Left renal cortex interstitium (tissue), 4 donors: ENCODE measurements around the gene MUC3A. TPM values are rescaled to one million over a fixed set of nuclear protein-coding genes. Genes with fewer than 3 reads are reported as not detected.
"Not testable (repeated sequence)": the region's sequence is repeated elsewhere in the genome, so short reads cannot be mapped to it uniquely, and the experiment has no call there.

Source experiments
- DNase-seq, 4 donors: peaks; one replicate each; pipeline ENCODE4 v3.0.0-alpha.2; 2013; ENCODE audit warnings: low read depth in 4 of 4, low spot score in 2 of 4, missing footprints in 1 of 4
- polyA plus RNA-seq, 4 donors: library from polyadenylated mRNA; unstranded; fragments of 120-200 nt; gene quantifications; one replicate each; pipeline ENCODE4 v1.2.1, GENCODE V29; 2013; ENCODE audit not compliant: insufficient read length in 4 of 4

MUC3A gene
- polyA plus RNA-seq, 4 donors, result 0.19 to 0.60 (median 0.50) TPM

DNA sequence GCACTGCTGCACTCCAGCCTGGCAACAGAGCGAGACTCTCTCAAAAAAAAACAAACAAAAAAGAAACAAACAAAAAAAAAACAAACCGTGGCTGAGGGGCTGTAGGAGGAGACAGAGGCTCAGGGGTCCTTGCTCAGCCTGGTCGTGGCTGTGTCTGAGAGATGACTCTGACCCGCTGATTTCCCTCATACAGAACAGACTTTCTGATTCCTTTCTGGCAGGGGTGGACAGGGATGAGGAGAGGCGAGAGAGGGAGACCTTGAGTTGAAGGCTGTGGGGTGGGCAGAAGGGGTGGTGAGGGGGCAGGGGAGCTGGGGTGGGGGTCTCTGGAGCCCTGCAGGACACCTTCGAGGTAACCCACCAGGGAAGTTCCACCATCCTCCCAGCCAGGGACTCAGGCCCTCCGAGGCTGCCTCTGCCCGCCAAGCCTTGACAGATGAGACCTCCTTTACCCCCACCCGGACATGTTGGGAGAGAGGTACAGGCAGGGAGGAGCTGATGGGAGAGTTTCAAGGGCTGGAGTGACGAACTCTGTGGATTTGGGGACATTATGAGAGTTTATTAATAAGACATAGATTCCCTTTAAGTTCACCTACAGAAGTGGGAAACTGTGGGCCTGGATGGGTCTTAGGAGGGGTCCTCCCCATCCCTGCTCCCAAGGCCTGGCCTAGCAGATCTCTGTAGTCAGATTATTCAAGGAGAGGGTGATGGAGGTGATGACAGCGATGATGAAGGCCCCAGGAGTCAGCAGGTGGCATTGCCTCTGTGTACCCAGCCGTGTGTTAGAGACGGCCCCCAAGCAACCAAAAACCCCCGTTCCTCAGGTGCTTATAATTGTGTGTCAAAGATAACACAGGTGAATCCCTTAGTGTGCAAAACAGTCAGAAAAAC lies 22.0 kb downstream of the MUC3A start:
- DNase-seq, result no peak

DNA sequence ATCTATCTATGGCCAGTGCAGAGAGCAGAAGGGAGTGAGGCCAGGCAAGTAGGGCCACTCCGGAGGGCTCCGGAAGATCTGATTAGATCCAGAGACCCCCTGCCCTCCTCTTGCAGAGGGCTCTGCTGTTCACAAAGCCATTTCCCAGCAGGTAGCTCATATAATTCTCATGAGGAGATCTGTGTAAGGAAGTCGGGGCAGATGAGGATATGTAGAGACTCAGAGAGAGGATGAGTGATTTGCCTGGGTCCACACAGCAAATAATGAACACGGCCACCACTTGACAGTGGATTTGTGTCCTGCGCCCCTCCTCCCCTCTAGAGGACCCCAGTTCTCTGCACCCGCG lies 22.6 kb downstream of the MUC3A start:
- no peak for DNase-seq

DNA sequence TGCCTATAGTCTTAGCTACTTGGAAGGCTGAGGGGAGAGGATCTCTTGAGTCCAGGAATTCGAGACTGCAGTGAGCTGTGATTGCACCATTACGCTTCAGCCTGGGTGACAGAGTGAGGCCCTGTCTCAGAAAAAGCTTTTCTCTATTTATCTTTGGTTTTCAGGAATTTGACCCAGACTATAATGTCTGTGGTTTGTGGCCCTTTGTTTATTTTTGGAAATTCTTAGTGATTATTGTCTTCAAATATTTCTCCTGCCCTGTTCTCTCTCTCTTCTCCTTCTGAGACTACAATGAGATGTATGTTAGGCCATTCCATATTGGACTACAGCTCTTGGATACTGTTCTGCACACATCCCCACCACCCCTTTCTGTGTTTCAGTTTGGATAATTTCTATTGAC lies 24.7 kb downstream of the MUC3A start:
- no peak for DNase-seq

DNA sequence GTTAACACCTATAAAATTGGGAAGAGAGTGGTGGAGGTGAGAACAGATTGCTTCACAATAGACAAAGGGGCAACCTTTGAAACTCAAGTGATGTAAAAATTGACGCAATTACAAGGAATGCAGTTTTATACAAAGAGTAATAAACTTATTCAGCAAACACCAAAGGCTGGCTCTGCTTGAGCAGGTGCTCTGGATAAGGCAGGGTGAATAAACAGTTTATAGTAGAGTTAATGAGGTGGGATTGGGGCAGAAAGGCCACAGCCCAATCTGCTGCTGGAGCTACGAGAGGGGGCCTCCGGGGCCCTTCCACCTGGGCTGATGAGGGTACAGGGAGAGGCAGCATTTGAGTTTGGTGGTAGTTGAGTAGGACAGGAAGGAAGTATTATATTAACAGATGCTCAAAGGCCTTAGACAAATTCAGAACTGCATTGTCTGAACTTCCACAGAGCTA lies 26.1 kb downstream of the MUC3A start:
- no peak for DNase-seq

- no peak for DNase-seq
Measured at GRCh38 chr7:100978300-100978699, 29.0 kb downstream of the MUC3A start.

- no peak for DNase-seq
Measured at GRCh38 chr7:100983451-100984187, 34.3 kb downstream of the MUC3A start.

- not testable (repeated sequence) for DNase-seq
Measured at GRCh38 chr7:100984241-100984918, 35.0 kb downstream of the MUC3A start.

DNA sequence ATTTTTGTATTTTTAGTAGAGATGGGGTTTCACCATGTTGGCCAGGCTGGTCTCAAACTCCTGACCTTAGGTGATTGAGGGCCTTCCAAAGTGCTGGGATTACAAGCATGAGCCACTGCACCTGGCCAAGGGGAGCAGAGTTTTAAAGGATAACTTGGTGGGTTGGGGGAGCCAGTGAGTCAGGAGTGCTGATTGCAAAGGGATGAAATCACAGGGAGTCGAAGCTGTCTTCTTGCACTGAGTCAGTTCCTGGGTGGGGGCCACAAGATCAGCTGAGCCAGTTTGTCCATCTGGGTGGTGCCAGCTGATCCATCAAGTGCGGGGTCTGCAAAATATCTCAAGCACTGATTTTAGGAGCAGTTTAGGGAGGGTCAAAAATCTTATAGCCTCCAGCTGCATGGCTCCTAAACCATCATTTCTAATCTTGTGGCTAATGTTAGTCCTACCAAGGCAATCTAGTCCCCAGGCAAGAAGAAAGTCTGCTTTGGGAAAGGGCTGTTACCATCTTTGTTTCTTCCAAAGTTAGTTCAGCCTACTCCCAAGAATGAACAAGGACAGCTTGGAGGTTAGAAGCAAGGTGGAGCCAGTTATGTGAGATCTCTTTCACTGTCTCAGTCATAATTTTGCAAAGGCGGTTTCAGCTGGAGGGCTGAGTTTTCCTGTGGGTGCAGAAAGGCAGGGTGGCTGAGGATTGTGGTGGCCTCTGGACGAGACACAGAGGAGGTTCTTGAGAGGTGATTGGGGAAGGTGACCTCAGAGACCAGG lies 35.9 kb downstream of the MUC3A start:
- not testable (repeated sequence) for DNase-seq

DNA sequence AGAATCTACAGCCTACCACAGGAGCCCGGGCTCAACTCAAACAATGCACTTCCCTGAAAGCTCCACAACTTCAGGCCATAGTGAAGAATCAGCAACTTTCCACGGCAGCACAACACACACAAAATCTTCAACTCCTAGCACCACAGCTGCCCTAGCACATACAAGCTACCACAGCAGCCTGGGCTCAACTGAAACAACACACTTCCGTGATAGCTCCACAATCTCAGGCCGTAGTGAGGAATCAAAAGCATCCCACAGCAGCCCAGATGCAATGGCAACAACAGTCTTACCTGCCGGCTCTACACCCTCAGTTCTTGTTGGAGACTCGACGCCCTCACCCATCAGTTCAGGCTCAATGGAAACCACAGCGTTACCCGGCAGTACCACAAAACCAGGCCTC lies 42.3 kb downstream of the MUC3A start:
- DNase-seq, result no peak

DNA sequence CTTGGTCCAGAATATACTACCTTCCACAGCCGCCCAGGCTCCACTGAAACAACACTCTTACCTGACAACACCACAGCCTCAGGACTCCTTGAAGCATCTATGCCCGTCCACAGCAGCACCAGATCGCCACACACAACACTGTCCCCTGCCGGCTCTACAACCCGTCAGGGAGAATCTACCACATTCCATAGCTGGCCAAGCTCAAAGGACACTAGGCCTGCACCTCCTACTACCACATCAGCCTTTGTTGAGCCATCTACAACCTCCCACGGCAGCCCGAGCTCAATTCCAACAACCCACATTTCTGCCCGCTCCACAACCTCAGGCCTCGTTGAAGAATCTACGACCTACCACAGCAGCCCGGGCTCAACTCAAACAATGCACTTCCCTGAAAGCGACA lies 42.9 kb downstream of the MUC3A start:
- not testable (repeated sequence) for DNase-seq

- DNase-seq, result not testable (repeated sequence)
Measured at GRCh38 chr7:100994671-100995070, 45.3 kb downstream of the MUC3A start.

DNA sequence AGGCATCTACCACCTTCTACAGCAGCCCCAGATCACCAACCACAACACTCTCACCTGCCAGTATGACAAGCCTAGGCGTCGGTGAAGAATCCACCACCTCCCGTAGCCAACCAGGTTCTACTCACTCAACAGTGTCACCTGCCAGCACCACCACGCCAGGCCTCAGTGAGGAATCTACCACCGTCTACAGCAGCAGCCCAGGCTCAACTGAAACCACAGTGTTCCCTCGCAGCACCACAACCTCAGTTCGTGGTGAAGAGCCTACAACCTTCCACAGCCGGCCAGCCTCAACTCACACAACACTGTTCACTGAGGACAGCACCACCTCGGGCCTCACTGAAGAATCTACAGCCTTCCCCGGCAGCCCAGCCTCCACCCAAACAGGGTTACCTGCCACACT lies 49.2 kb downstream of the MUC3A start:
- not testable (repeated sequence) for DNase-seq

GRCh38 chr7:100999334-100999733 lies 50.0 kb downstream of the MUC3A start:
- DNase-seq, result not testable (repeated sequence)

DNA sequence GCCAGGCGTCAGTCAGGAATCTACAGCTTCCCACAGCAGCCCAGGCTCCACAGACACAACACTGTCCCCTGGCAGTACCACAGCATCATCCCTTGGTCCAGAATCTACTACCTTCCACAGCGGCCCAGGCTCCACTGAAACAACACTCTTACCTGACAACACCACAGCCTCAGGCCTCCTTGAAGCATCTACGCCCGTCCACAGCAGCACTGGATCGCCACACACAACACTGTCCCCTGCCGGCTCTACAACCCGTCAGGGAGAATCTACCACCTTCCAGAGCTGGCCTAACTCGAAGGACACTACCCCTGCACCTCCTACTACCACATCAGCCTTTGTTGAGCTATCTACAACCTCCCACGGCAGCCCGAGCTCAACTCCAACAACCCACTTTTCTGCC lies 50.7 kb downstream of the MUC3A start:
- DNase-seq, result not testable (repeated sequence)

DNA sequence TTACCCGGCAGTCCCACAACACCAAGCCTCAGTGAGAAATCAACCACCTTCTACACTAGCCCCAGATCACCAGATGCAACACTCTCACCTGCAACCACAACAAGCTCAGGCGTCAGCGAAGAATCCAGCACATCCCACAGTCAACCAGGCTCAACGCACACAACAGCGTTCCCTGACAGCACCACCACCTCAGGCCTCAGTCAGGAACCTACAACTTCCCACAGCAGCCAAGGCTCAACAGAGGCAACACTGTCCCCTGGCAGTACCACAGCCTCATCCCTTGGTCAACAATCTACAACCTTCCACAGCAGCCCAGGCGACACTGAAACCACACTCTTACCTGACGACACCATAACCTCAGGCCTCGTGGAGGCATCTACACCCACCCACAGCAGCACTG lies 53.0 kb downstream of the MUC3A start:
- DNase-seq, result not testable (repeated sequence)

DNA sequence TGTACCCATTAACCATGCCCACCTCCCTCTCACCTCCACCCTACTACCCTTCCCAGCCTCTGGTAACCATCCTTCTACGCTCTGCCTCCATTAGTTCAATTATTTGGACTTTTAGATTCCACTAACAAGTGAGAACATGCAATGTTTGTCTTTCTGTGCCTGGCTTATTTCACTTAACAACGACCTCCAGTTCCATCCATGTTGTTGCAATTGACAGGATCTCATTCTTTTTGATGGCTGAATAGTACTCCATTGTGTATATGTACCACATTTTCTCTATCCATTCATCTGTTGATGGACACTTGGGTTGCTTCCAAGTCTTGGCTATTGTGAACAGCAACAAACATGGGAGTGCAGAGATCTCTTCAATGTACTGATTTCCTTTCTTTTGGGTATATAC lies 58.0 kb downstream of the MUC3A start:
- not testable (repeated sequence) for DNase-seq

GRCh38 chr7:101009629-101010028 lies 60.3 kb downstream of the MUC3A start:
- DNase-seq, result no peak

- DNase-seq, result no peak
Measured at GRCh38 chr7:101012931-101013330, 63.6 kb downstream of the MUC3A start.

- DNase-seq, result no peak
Measured at GRCh38 chr7:101015626-101016025, 66.3 kb downstream of the MUC3A start.

- DNase-seq, result peak in 2 of 4 donors; percentile 35 to 41
Measured at GRCh38 chr7:101017064-101017777, 67.9 kb downstream of the MUC3A start.
